ENCODE results near the gene ZC3H4.

The ZC3H4 gene

GRCh38 chr19:47044946-47045866 lies 68.4 kb downstream of the ZC3H4 start:
- no peak for DNase-seq

- DNase-seq, result no peak
Measured at GRCh38 chr19:47040869-47041268, 72.7 kb downstream of the ZC3H4 start.

- DNase-seq, result no peak
Measured at GRCh38 chr19:47039239-47039874, 74.2 kb downstream of the ZC3H4 start.

- no peak for DNase-seq
Measured at GRCh38 chr19:47037766-47038165, 75.8 kb downstream of the ZC3H4 start.

GRCh38 chr19:47036097-47036651 lies 77.4 kb downstream of the ZC3H4 start:
- DNase-seq, result peak; percentile 83

- peak; percentile 85 for DNase-seq
Measured at GRCh38 chr19:47035127-47036096, 78.2 kb downstream of the ZC3H4 start.

GRCh38 chr19:47032171-47032811 lies 81.3 kb downstream of the ZC3H4 start:
- DNase-seq, result peak; percentile 72

GRCh38 chr19:47028195-47028601 lies 85.4 kb downstream of the ZC3H4 start:
- no peak for DNase-seq

GRCh38 chr19:47027586-47028088 lies 85.9 kb downstream of the ZC3H4 start:
- no peak for DNase-seq

- no peak for DNase-seq
Measured at GRCh38 chr19:47026889-47027288, 86.7 kb downstream of the ZC3H4 start.

- no peak for DNase-seq
Measured at GRCh38 chr19:47026156-47026555, 87.4 kb downstream of the ZC3H4 start.

GRCh38 chr19:47024502-47024901 lies 89.1 kb downstream of the ZC3H4 start:
- no peak for DNase-seq

GRCh38 chr19:47023448-47023794 lies 90.2 kb downstream of the ZC3H4 start:
- DNase-seq, result peak; percentile 15

GRCh38 chr19:47022541-47023447 lies 90.8 kb downstream of the ZC3H4 start:
- no peak for DNase-seq

- no peak for DNase-seq
Measured at GRCh38 chr19:47022140-47022536, 91.4 kb downstream of the ZC3H4 start.

- DNase-seq, result no peak
Measured at GRCh38 chr19:47021536-47022139, 91.9 kb downstream of the ZC3H4 start.

- DNase-seq, result no peak
Measured at GRCh38 chr19:47020992-47021496, 92.5 kb downstream of the ZC3H4 start.

GRCh38 chr19:47020132-47020805 lies 93.3 kb downstream of the ZC3H4 start:
- no peak for DNase-seq

- DNase-seq, result no peak
Measured at GRCh38 chr19:47019431-47020041, 94.0 kb downstream of the ZC3H4 start, which contains the start of gene NPAS1. NPAS1 (plus strand) TSS chr19:47019837; CDS start chr19:47021048, 1,211 bp downstream.

All from NCI-H510A treated with DMSO at 0.1 percent for 48 hours (cell line).